GM19099 (cell line): ENCODE measurements around the gene MLLT10.

ENCODE experiments used
- POLR2A ChIP-seq: IDR thresholded peaks from 3 replicates; pipeline ENCODE4 v1.6.1; 2011; ENCODE audit warnings: low read depth; ENCODE audit not compliant: insufficient read length; ENCODE audit errors: extremely low read depth

Gene MLLT10

GRCh38 chr10:21510241-21511094 lies 23.6 kb upstream of the MLLT10 start:
- TF ChIP-seq POLR2A = no peak

- no peak for TF ChIP-seq POLR2A
Observed at GRCh38 chr10:21511095-21511570, 22.9 kb upstream of the MLLT10 start.

GRCh38 chr10:21511946-21512572 lies 22.0 kb upstream of the MLLT10 start:
- no peak for TF ChIP-seq POLR2A

DNA sequence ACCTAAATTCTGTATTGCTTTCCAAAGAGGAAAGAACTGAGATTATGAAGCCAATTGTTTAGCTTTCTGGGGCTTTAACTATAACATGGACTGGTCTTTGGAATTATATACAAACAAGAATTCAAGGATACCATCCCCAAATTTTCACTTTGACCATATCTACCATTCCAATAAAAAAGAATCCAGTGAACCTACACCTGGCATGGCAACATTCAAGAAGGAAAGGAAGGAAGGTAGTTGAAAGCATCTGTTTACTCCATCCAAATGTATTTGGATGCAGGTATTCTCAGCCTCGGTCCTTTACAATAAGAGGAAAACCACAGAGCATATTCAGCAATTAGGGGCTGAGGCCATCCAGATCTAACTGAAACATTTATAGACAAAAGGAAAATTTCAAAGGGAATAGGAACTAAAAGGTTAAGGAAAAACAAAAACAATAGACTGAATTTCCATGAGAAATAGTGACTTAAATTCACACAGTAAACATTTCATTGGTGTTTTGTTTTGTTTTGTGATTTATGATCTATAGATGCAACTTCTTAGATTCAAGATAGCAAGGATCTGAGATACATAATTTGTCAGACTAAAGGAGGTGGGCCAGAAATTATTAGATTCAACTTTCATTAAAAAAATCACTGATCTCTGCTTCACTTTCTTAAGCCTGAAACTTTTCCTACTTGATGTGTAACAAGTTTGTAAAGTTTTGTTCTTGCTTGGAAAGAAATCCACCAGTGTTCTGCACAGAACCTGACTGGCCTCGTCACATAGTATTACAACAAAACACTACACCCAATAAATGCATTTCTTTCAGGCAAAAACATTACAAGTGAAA lies 21.2 kb upstream of the MLLT10 start:
- no peak for TF ChIP-seq POLR2A

DNA sequence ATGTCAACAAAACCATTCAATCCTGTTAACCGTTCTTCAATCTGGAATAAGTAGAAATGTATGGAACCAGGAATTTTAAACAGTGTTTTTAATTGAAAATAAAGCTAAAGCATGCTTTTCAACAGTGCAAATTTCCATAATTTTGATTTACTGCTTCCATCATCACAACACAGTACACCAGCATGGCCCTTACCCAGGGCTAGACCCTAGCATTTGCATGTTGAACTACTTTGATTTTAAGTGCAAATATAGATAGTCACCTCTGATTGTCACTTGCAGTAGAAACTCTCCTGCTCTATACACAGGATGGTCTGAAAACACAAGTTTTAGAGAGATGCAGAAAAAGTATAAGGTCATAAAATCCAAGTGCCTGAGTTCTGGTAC lies 20.6 kb upstream of the MLLT10 start:
- no peak for TF ChIP-seq POLR2A

- no peak for TF ChIP-seq POLR2A
Observed at GRCh38 chr10:21514129-21514817, 19.8 kb upstream of the MLLT10 start.

GRCh38 chr10:21514818-21515351 lies 19.1 kb upstream of the MLLT10 start:
- TF ChIP-seq POLR2A = no peak

DNA sequence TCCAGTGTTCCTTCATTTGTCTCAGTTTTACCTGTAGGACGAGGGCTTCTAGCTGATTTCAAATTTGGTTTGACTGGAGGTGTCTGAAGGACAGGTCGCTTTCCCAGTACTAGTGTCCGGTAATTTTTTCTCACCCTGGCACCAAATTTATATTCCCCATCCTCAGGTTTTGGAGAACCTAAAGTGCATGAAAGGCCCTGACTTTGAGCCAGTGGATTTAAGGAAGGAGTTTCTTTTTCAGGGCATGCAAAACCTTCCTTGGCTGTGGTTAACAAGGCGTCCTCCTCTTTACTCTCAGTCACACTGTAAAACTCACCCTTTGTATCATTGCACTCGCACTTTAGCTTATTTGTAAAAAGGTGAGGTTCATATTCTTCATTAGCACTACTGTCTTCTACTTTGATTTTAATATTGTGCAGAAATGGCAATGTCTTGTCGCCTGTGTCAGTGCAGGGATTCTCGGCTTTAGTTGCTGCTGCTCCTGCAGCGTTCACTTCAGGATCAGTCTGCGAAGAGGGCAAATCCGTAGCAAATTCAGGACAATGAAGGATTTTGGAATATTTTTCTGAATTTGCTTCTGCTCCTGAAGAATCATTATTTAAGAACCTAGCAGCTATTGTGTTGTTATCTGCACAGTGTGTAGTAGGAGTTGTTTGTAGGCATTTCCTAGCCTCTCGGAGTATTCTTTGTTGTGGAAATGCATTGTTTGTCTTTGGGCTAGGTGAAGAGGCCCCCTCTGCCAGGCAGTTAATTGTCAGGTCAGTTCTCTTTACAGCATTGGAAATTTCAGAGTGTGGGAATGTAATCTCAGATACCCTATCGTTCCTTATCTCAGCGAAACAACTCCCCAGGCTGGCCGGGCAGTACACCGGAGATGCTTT lies 18.4 kb upstream of the MLLT10 start:
- no peak for TF ChIP-seq POLR2A

DNA sequence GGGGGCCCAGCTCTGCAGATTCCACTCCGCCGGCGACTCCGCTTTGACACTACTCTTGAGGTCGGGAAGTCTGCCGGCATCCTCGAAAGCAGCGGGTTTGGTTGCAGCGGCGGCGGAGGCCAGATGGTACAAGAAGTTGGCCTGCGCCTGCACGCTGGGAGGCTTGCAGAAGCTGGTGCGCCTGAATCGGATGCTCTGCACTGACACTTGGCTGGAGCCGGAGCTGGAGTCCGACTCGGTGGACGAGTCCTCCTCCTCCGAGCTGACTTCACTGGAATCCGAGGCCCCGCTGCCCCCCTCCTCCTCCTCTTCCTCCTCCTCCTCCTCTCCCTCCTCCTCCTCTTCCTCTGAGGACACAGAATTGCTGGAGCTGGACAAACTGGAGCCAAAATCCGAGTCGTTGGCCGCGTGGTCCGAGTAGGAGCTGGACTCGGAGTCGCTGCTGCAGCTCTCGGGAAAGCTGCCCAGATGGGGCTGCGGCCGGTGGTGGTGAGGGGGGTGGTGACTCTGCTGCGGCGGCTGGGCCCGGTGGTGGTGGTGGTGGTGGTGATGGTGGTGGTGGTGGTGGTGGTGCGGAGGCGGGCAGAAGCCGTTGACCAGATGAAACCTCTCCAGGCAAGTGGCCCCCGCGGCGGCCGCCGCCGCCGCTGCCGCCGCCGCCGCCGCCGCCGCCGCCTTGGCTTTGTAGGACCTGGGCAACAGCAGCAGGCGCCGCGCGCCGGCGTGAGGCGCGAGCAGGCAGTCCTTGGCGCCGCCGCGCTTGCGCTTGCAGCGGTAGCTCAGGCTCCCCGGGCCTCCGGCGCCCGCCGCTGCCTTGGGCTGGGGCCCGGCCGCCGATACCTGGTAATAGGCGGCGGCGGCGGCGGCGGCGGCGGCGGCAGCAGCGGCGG lies 17.5 kb upstream of the MLLT10 start:
- no peak for TF ChIP-seq POLR2A

- TF ChIP-seq POLR2A = no peak
Observed at GRCh38 chr10:21517134-21518031, 16.6 kb upstream of the MLLT10 start.

DNA sequence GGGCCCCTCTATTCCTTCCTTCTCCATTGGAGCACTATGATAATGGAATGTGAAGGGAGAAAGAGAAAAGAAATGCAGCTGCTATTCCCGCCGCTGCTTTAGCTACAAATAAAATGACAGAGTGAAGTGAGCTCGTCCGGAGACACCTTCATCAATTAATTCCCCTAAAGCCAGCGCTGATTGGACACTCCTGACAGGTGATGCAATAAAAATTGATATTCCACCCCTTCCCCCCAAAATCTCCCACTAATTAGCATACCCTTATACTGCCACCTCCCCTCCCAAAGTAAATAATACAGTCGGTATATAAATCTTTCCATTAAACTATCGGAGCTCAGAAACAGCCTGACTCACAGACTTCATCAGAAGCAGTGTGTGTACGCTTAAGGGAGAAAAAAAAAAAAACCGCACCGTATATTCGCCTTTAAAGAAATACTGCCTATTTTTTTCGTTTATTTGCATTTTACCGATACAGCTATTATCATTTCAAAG lies 15.8 kb upstream of the MLLT10 start:
- no peak for TF ChIP-seq POLR2A
